Cardiac fibroblast (primary cell): ENCODE measurements around the gene RERE.

Experiments
- DNase-seq, 2 donors: peaks; one replicate each; pipeline versions ENCODE4 v3.0.0 to v3.0.0-alpha.2; 2010; ENCODE audit warnings: low read depth in 2 of 2
- H3K4me3 ChIP-seq, 2 donors: replicated peaks in 1 of 2; 1 replicate in 1 of 2; 2 replicates in 1 of 2; pipeline ENCODE4 v1.5.1; 2011; ENCODE audit warnings: low read depth in 2 of 2, low read length in 2 of 2, mild to moderate bottlenecking in 2 of 2, moderate library complexity in 1 of 2
- CTCF ChIP-seq: IDR thresholded peaks from one replicate; pipeline ENCODE4 v1.5.1; 2011; ENCODE audit warnings: low read depth, mild to moderate bottlenecking, low read length, inconsistent platforms

Gene RERE

GRCh38 chr1:8642114-8642513 is 175.3 kb downstream of the RERE start:
- H3K4me3 ChIP-seq = no peak overlapping the region
- no peak for DNase-seq
- TF ChIP-seq CTCF = no peak

- H3K4me3 ChIP-seq = no peak overlapping the region
- TF ChIP-seq CTCF = no peak
- no peak for DNase-seq
These were observed 176.0 kb downstream of the RERE start for GRCh38 chr1:8641377-8641997.

DNA sequence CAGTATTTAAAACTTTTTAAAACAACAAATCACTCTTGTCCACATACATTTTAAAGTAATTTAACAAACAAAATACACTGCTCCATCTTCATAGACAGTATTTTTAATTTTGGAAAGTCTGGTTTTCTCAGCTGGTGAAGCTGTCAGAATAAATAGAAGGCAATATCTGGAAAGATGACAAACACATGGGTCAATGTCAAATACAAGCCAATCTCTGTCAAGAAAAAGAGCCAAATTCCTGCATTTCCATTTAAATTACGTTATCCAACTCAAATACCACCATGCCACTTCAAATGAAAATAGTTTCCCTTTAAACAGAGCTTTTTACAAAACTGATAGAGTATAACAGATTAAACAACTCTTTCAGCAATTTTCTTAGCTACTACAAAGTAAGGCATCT is 176.5 kb downstream of the RERE start:
- no peak for TF ChIP-seq CTCF
- H3K4me3 ChIP-seq = no peak overlapping the region
- no peak for DNase-seq

DNA sequence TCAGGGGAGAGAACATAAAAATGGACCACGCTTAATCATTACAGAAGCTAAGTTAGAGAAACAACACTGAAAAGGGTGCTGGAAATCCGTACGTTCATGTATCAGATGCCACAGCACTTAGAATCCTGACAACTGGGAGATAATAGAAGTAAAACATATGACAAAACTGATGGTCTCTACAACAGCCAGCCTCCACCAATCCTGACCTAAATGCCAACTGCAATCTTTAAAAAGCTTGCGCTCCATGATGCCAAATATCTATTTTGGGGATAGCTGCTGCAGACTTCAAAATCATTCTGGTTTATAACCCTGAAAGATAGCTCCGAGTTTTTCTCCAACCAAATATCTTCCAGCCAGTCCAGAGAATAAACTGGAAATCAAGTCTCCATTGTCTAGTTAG is 178.3 kb downstream of the RERE start:
- no peak for DNase-seq
- no peak overlapping the region for H3K4me3 ChIP-seq
- no peak for TF ChIP-seq CTCF

GRCh38 chr1:8633741-8634501 is 183.5 kb downstream of the RERE start:
- no peak overlapping the region for H3K4me3 ChIP-seq
- TF ChIP-seq CTCF = no peak
- DNase-seq = no peak

DNA sequence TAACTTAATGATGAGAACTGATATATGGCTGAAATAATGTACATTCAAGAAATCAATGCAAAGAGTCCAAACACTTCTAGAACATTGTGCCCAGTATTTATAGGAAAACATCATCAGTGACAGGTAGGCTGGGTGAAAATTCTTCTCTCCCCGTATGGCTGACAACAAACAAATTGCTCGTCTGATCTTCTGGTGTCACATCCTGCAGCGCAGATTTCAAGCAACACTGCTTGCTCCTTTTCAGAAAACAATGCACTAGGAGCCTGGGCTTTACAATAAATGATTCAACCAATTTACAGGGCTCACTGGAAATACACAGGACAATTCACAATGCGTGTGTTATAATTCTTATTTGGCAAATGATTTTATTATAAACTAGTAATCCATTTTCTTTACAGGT is 185.3 kb downstream of the RERE start:
- no peak for DNase-seq
- H3K4me3 ChIP-seq = no peak overlapping the region
- TF ChIP-seq CTCF = no peak

GRCh38 chr1:8631163-8631562 is 186.3 kb downstream of the RERE start:
- peak in 1 of 2 donors; percentile 26 for DNase-seq
- H3K4me3 ChIP-seq = no peak overlapping the region
- TF ChIP-seq CTCF = no peak
